ENCODE data around the gene GULP1. TPM values are rescaled to one million over a fixed set of nuclear protein-coding genes. Genes with fewer than 3 reads are reported as not detected.

Gene GULP1
- total RNA-seq, 1 donor from 2014 or later, result 39.1 TPM

DNA sequence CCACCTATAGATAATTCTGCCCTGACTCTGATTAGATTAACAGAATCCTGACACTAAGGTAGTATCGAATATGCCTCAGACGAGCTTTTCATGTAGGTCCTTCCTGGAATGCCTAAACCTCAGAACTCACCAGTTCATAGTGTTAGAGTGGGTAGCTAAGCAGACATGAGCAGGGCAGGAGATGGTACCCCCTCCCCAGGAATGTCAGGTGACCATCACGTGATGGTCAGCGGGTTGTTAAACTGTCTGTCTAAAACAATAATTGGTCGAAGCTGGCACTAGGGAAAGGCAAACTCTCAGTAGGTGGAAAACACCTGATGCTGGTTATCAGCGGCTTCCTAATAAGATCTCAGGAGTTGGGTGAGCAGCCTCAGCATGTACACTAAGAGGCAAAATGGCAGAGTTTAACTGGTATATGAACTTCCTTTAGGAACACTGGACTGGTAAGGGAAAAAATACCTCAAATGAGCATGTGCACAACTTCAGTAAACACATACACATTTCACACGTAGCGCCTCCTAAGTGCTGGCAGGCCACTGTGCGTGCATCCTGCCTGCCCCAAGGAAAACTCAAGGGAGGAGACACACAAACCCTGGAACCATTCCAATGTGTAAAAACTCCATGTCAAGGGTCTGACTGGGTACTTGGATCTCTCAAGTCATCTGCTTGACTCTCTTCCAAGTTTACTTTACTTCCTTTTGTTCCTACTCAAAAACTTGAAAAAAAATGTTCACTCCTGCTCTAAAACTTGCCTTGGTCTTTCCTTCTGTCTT lies 339.5 kb downstream of the GULP1 start:
- Mint-ChIP-seq H3K27me3 (ENCODE audit: low read depth) (no peaks in the 10 kb centered on the region), H3K4me1 (peaks cover 18% of the 10 kb centered on the region), H3K27ac (ENCODE audit: unreplicated experiment) (no peak overlapping the region), H3K9me3 (no peaks in the 10 kb centered on the region), H3K4me3 (no peak overlapping the region), H3K36me3 (ENCODE audit: low read depth) (no peaks in the 10 kb centered on the region)
- DNase-seq (ENCODE audit: low read depth, low spot score), result no peak
- TF ChIP-seq, protein P1, sequence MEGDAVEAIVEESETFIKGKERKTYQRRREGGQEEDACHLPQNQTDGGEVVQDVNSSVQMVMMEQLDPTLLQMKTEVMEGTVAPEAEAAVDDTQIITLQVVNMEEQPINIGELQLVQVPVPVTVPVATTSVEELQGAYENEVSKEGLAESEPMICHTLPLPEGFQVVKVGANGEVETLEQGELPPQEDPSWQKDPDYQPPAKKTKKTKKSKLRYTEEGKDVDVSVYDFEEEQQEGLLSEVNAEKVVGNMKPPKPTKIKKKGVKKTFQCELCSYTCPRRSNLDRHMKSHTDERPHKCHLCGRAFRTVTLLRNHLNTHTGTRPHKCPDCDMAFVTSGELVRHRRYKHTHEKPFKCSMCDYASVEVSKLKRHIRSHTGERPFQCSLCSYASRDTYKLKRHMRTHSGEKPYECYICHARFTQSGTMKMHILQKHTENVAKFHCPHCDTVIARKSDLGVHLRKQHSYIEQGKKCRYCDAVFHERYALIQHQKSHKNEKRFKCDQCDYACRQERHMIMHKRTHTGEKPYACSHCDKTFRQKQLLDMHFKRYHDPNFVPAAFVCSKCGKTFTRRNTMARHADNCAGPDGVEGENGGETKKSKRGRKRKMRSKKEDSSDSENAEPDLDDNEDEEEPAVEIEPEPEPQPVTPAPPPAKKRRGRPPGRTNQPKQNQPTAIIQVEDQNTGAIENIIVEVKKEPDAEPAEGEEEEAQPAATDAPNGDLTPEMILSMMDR (conservative IDR thresholded peaks at IDR 0.05), result no peak

DNA sequence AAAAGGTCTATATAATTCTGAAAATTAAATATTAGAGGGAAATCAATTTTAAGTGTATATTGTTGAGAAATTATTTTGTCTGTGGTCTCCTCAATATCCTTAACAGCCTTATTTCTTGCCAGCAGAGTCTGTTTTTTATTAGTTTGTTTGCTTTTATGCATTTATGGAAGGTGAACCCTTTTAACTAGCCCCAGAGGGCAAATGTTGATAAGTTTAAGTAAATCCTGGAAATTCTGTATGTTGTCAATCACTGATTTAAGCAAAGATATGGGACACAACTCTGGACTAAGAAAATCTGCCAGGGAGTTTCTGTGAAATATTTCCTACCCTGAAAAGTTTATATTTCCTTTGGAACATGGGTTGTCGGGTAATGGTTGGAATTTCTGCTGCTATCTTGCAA lies 343.0 kb downstream of the GULP1 start:
- Mint-ChIP-seq H3K27me3 (ENCODE audit: low read depth) (no peaks in the 10 kb centered on the region), H3K9me3 (no peaks in the 10 kb centered on the region), H3K36me3 (ENCODE audit: low read depth) (no peaks in the 10 kb centered on the region), H3K4me1 (peaks cover 11% of the 10 kb centered on the region), H3K4me3 (no peak overlapping the region), H3K27ac (ENCODE audit: unreplicated experiment) (no peak overlapping the region)
- DNase-seq (ENCODE audit: low read depth, low spot score), result no peak
- TF ChIP-seq, protein P1 (conservative IDR thresholded peaks at IDR 0.05), result no peak

Small RNAs within 50 kb of the gene (microRNA-seq; reads per million reads assigned to microRNA genes)
- gene MIR561, result 7.1 reads per million, percentile 8 among the genes with 10 or more reads in this experiment

Data from neural crest cell (in vitro differentiated cells).